WTC11 (cell line): ENCODE data around the gene FARSA. TPM values are rescaled to one million over a fixed set of nuclear protein-coding genes. Genes with fewer than 3 reads are reported as not detected.
A peak's percentile ranks its signal among the peaks of the same experiment; 100 is the strongest.

Experiments
- ATAC-seq: fragments of 200-7000 bp; cut with Tn5 transposase; 2 replicates; pipeline ENCODE4 v1.10.0; 2021; ENCODE audit warnings: mild to moderate bottlenecking, moderate library complexity
- CTCF ChIA-PET: fragments of 300-600 bp; sonication (Branson Sonifier 250); formaldehyde crosslinking; loops from one replicate; lab custom pipeline; 2021; ENCODE audit warnings: antibody characterized with exemption; lab: Charles Lee
- POLR2A ChIA-PET: fragments of 350-600 bp; sonication (Branson Sonifier 250); formaldehyde crosslinking; loops from one replicate; lab custom pipeline; 2021; ENCODE audit warnings: antibody characterized with exemption; lab: Charles Lee
- DNase-seq: peaks from one replicate; pipeline ENCODE4 v3.0.0; 2021; ENCODE audit warnings: low spot score
- H3K27ac Mint-ChIP-seq: 2 replicates; pipeline ENCODE4 v1.8.0; 2021; ENCODE audit warnings: mixed read lengths
- H3K27me3 Mint-ChIP-seq: 2 replicates; pipeline ENCODE4 v1.8.0; 2021; ENCODE audit warnings: low read depth, mild to moderate bottlenecking, moderate library complexity, mixed read lengths
- H3K36me3 Mint-ChIP-seq: 2 replicates; pipeline ENCODE4 v1.8.0; 2021; ENCODE audit warnings: mixed read lengths
- H3K4me1 Mint-ChIP-seq: 2 replicates; pipeline ENCODE4 v1.8.0; 2022; ENCODE audit warnings: mixed read lengths
- H3K4me3 Mint-ChIP-seq: 2 replicates; pipeline ENCODE4 v1.8.0; 2021; ENCODE audit warnings: mild to moderate bottlenecking, moderate library complexity, mixed read lengths
- H3K9me3 Mint-ChIP-seq: 2 replicates; pipeline ENCODE4 v1.8.0; 2021; ENCODE audit warnings: mixed read lengths
- ATF2 ChIP-seq: sonication (generic); formaldehyde crosslinking; IDR thresholded peaks from 2 replicates; pipeline ENCODE4 v1.8.1; 2022; ENCODE audit warnings: low read depth, missing genetic modification reagents, borderline replicate concordance
- ETV6 ChIP-seq: sonication (generic); formaldehyde crosslinking; IDR thresholded peaks from 2 replicates; pipeline ENCODE4 v1.8.1; 2022; ENCODE audit warnings: mild to moderate bottlenecking, missing genetic modification reagents
- JAZF1 ChIP-seq: fragments of 250-450 bp; sonication (Bioruptor Pico); IDR thresholded peaks from 2 replicates; pipeline ENCODE4 v1.9.0; 2021; ENCODE audit warnings: moderate library complexity, mild to moderate bottlenecking, inconsistent platforms
- NFATC4 ChIP-seq: fragments of 250-450 bp; sonication (Bioruptor Pico); IDR thresholded peaks from 2 replicates; pipeline ENCODE4 v1.9.0; 2021; ENCODE audit warnings: mild to moderate bottlenecking
- SMAD3 ChIP-seq: sonication (generic); formaldehyde crosslinking; IDR thresholded peaks from 2 replicates; pipeline ENCODE4 v1.8.0; 2022; ENCODE audit warnings: missing genetic modification reagents, mild to moderate bottlenecking, borderline replicate concordance
- SMAD4 ChIP-seq: sonication (generic); formaldehyde crosslinking; IDR thresholded peaks from 2 replicates; pipeline ENCODE4 v1.8.0; 2022; ENCODE audit warnings: mild to moderate bottlenecking, missing genetic modification reagents
- ZNF263 ChIP-seq: sonication (generic); formaldehyde crosslinking; IDR thresholded peaks from 2 replicates; pipeline ENCODE4 v1.8.1; 2022; ENCODE audit warnings: low read depth, mild to moderate bottlenecking, moderate library complexity, missing genetic modification reagents
- ZNF281 ChIP-seq: sonication (generic); formaldehyde crosslinking; IDR thresholded peaks from 2 replicates; pipeline ENCODE4 v1.8.0; 2023; ENCODE audit warnings: mild to moderate bottlenecking, missing genetic modification reagents
- total RNA-seq: library from RNA; stranded (reverse); gene quantifications from 3 replicates; pipeline ENCODE4 v1.2.3, GENCODE V29; 2021
- TF ChIP-seq, protein P1 (sequence below): fragments of 250-450 bp; sonication (Bioruptor Pico); IDR thresholded peaks from 2 replicates; pipeline ENCODE4 v1.9.0; 2021; ENCODE audit warnings: mild to moderate bottlenecking, borderline replicate concordance
- TF ChIP-seq, protein P2 (sequence below): sonication (generic); formaldehyde crosslinking; IDR thresholded peaks from 2 replicates; pipeline ENCODE4 v1.8.1; 2023; ENCODE audit warnings: mild to moderate bottlenecking, missing genetic modification reagents, borderline replicate concordance

The FARSA gene
- total RNA-seq, 1 experiment from 2014 or later: 108 TPM

- no peak; the same call in 1 of the 2 replicates for TF ChIP-seq ATF2 (CRISPR knock-in tag)
- TF ChIP-seq JAZF1 (CRISPR knock-in tag): no peak
- no peak for TF ChIP-seq ZNF281 (CRISPR knock-in tag)
- no peak for TF ChIP-seq ZNF263 (CRISPR knock-in tag)
- TF ChIP-seq, protein P1, sequence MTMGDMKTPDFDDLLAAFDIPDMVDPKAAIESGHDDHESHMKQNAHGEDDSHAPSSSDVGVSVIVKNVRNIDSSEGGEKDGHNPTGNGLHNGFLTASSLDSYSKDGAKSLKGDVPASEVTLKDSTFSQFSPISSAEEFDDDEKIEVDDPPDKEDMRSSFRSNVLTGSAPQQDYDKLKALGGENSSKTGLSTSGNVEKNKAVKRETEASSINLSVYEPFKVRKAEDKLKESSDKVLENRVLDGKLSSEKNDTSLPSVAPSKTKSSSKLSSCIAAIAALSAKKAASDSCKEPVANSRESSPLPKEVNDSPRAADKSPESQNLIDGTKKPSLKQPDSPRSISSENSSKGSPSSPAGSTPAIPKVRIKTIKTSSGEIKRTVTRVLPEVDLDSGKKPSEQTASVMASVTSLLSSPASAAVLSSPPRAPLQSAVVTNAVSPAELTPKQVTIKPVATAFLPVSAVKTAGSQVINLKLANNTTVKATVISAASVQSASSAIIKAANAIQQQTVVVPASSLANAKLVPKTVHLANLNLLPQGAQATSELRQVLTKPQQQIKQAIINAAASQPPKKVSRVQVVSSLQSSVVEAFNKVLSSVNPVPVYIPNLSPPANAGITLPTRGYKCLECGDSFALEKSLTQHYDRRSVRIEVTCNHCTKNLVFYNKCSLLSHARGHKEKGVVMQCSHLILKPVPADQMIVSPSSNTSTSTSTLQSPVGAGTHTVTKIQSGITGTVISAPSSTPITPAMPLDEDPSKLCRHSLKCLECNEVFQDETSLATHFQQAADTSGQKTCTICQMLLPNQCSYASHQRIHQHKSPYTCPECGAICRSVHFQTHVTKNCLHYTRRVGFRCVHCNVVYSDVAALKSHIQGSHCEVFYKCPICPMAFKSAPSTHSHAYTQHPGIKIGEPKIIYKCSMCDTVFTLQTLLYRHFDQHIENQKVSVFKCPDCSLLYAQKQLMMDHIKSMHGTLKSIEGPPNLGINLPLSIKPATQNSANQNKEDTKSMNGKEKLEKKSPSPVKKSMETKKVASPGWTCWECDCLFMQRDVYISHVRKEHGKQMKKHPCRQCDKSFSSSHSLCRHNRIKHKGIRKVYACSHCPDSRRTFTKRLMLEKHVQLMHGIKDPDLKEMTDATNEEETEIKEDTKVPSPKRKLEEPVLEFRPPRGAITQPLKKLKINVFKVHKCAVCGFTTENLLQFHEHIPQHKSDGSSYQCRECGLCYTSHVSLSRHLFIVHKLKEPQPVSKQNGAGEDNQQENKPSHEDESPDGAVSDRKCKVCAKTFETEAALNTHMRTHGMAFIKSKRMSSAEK (CRISPR knock-in tag): no peak
- no peak for TF ChIP-seq SMAD4 (CRISPR knock-in tag)
- TF ChIP-seq, protein P2, sequence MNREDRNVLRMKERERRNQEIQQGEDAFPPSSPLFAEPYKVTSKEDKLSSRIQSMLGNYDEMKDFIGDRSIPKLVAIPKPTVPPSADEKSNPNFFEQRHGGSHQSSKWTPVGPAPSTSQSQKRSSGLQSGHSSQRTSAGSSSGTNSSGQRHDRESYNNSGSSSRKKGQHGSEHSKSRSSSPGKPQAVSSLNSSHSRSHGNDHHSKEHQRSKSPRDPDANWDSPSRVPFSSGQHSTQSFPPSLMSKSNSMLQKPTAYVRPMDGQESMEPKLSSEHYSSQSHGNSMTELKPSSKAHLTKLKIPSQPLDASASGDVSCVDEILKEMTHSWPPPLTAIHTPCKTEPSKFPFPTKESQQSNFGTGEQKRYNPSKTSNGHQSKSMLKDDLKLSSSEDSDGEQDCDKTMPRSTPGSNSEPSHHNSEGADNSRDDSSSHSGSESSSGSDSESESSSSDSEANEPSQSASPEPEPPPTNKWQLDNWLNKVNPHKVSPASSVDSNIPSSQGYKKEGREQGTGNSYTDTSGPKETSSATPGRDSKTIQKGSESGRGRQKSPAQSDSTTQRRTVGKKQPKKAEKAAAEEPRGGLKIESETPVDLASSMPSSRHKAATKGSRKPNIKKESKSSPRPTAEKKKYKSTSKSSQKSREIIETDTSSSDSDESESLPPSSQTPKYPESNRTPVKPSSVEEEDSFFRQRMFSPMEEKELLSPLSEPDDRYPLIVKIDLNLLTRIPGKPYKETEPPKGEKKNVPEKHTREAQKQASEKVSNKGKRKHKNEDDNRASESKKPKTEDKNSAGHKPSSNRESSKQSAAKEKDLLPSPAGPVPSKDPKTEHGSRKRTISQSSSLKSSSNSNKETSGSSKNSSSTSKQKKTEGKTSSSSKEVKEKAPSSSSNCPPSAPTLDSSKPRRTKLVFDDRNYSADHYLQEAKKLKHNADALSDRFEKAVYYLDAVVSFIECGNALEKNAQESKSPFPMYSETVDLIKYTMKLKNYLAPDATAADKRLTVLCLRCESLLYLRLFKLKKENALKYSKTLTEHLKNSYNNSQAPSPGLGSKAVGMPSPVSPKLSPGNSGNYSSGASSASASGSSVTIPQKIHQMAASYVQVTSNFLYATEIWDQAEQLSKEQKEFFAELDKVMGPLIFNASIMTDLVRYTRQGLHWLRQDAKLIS (CRISPR knock-in tag): no peak
- TF ChIP-seq ETV6 (CRISPR knock-in tag): peak; percentile 74
Measured at GRCh38 chr19:12884926-12885748, 48.4 kb downstream of the FARSA start (continued).

DNA sequence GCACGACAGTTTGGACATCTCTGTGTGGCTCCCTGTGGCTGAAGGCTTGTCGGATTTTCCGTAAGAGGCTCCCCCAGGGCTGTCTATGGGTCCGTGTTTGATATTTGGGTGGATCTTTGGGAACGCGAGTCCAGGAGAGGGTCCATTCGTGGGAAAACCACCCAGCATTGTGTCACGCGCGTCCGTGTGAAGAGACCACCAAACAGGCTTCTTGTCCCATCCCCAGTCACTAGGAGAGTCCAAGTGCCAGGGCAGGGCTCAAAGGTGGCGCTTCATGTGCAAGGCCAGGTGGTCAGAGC, 48.9 kb downstream of the FARSA start:
- Mint-ChIP-seq H3K4me3 (peak overlapping the region; percentile 84), H3K36me3 (peaks cover 7% of the 10 kb centered on the region; the same call in 1 of the 2 replicates), H3K9me3 (peaks cover 5% of the 10 kb centered on the region), H3K4me1 (peaks cover 13% of the 10 kb centered on the region), H3K27me3 (peaks cover 47% of the 10 kb centered on the region), H3K27ac (peak overlapping the region; percentile 91; the same call in 1 of the 2 replicates)
- ChIA-PET POLR2A (interaction anchor here (0.6 to 2.9 kb wide), 15 partner anchors 12 to 161 kb away, joined by 3 to 18 read pairs (median 4); partner anchors contain the start of genes CALR, FARSA, GET3 and RNASEH2A), CTCF (interaction anchor here (0.6 to 2.8 kb wide), 46 partner anchors 11 to 1595 kb away, joined by 3 to 63 read pairs (median 6); partner anchors contain the start of genes CALR, FARSA, GET3 and JUNB)
- DNase-seq: no peak
- TF ChIP-seq NFATC4: no peak
- peak; percentile 26; the same call in 1 of the 2 replicates for TF ChIP-seq SMAD3
- ATAC-seq: no peak
